SH-SY5Y (cell line): ENCODE measurements around the gene CIDEA.

Experiments
- GATA2 ChIP-seq: IDR thresholded peaks from 2 replicates; pipeline ENCODE4 v1.6.1; 2011; ENCODE audit warnings: mild to moderate bottlenecking, low read depth, low read length
- GATA3 ChIP-seq: IDR thresholded peaks from 2 replicates; pipeline ENCODE4 v1.6.1; 2011; ENCODE audit warnings: low read depth, mild to moderate bottlenecking, low read length, moderate library complexity

DNA sequence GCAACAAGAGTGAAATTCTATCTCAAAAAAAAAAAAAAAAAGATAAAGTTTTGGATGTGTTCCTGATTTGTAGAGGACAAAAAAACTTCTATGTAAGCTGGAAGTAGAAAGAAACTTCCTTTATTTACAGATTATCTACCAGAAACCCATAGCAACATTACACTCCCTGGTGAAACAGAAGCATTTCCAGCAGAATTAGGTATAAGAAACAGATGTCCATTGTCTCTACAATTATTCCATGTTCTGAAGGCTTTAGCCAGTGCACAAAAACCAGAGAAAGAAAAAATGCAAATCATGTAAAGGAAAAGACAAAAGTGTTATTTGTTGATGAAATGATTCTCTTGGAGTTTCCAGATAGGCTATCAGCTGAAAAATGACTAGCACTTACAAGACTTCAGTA, 58.8 kb downstream of the CIDEA start:
- TF ChIP-seq GATA2, result no peak
- TF ChIP-seq GATA3, result no peak
